Skeletal muscle cell (primary cell): ENCODE results near the gene ZNF536.

Experiments used
- DNase-seq: peaks from one replicate; pipeline ENCODE4 v3.0.0-alpha.2; 2010; ENCODE audit warnings: low read depth
- H3K4me3 ChIP-seq: 2 replicates; pipeline ENCODE4 v1.5.1; 2011; ENCODE audit warnings: low read depth, mild to moderate bottlenecking, control low read depth, low read length, moderate library complexity

ZNF536 gene

DNA sequence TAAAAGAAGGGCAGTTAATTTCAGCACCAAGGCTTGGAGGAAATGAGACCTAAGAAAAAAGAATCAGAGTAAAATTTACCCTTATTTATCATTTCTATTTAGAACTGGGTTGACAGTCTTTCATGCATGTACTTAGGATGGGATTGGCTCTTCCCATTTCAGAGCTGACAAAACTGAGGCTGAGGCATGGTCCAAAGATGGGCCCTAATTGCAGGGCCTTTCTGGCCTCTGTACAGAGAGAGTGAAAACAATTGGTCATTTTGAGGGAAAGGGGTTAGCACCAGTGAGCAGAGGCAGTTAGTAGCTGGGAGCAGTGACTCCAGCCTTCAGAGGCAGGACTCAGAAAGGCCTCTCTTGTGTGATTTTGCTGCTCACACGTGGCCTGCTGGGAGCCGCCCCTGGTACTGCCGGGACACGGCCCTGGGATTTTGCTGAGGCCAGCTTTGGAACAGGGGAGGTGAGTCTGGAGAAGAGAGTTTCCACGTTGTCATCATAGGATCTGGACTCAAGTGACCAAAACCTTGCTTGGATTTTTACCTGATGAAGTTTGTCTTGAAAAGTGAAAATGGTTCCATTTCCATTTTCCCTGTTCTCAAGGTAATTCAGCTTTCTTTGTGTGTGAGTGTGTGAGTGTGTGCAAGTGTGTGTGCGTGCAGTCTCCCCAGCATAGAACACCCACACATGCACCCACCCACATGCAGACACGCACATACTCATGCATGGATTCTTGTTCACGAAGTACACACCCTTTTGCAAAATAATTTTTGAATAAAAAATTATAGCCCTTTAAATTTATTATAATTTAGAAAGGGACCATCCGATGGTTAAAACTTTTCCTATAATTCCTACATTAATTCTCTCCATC, at the start of gene ZNF536:
TSS of gene ZNF536 (plus strand) at position 425 of the 865 bp plus-strand sequence. CDS start 71,179 bp downstream, outside the sequence.
- no peak within 1 kb of the TSS for H3K4me3 ChIP-seq
- DNase-seq, result no peak

GRCh38 chr19:30322641-30323320, 49.4 kb upstream of the ZNF536 start:
- no peak for DNase-seq
- no peak overlapping the region for H3K4me3 ChIP-seq

GRCh38 chr19:30323904-30324303, 48.3 kb upstream of the ZNF536 start:
- H3K4me3 ChIP-seq, result no peak overlapping the region
- DNase-seq, result no peak

GRCh38 chr19:30324982-30325381, 47.2 kb upstream of the ZNF536 start:
- no peak for DNase-seq
- no peak overlapping the region for H3K4me3 ChIP-seq

- no peak overlapping the region for H3K4me3 ChIP-seq
- no peak for DNase-seq
Observed at GRCh38 chr19:30325676-30326392, 46.4 kb upstream of the ZNF536 start.

GRCh38 chr19:30326393-30326710, 45.8 kb upstream of the ZNF536 start:
- no peak overlapping the region for H3K4me3 ChIP-seq
- no peak for DNase-seq

GRCh38 chr19:30327331-30327730, 44.9 kb upstream of the ZNF536 start:
- DNase-seq, result no peak
- H3K4me3 ChIP-seq, result no peak overlapping the region

- no peak overlapping the region for H3K4me3 ChIP-seq
- DNase-seq, result no peak
Observed at GRCh38 chr19:30328096-30328495, 44.1 kb upstream of the ZNF536 start.

DNA sequence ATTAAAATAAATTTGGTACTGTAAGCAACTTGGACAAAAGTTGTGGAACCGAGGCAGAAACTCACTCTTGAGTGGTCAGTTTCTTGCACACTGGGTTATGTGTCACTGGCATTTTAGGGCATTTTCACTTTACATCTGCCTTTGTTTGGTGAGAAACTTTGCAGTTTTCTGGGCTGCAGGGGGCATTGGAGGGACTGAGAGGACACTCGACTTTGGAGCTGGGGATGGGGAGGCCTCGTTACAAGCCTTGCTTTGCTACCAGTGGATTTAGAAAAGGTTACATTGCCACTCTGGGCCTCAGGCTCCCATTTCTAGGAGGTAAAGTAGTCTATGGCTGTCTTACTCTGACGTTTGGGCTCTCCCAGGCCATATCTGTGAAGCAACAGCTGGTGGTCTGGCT, 41.9 kb upstream of the ZNF536 start:
- DNase-seq, result no peak
- no peak overlapping the region for H3K4me3 ChIP-seq

GRCh38 chr19:30332445-30333234, 39.5 kb upstream of the ZNF536 start:
- no peak overlapping the region for H3K4me3 ChIP-seq
- DNase-seq, result no peak

DNA sequence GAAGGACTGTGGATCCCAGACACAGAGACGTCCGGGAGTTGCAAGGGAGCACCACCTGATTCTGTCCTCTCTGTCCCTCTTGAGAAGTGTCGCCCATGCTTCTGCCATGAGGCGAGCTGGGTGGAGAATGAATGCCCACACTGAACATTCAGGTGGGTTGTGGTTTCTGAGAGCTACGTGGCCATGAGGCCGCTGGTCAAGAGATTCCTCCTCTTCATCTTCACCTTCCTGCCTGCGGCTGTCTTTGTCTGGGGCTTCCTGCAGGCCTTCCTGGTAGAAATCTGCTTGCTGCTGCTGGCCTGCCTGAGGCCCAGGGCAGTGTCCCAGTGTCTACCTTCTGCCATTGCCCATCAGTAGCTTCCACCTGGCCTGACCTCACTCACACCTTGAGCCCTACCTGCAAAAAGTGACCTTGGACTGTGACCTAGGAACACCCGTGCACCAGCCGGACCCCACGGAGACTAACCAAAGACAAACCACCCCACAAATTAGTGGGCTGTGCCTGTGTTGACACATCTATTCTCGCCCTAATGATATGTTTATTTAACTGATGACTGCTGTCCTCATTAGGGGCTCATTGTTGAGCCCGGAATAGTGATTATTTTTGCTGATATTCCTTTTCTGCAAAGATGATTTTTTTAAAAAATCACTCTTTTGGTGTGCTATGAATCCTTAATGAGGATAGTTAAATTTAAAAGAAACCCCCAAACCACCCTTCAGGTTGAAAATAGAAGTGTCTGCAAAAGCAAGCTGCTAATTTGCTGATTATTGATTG, 38.7 kb upstream of the ZNF536 start:
- H3K4me3 ChIP-seq, result no peak overlapping the region
- no peak for DNase-seq

GRCh38 chr19:30334841-30335240, 37.3 kb upstream of the ZNF536 start:
- DNase-seq, result no peak
- no peak overlapping the region for H3K4me3 ChIP-seq

GRCh38 chr19:30335306-30335886, 36.8 kb upstream of the ZNF536 start:
- H3K4me3 ChIP-seq, result no peak overlapping the region
- no peak for DNase-seq

GRCh38 chr19:30336290-30336689, 35.9 kb upstream of the ZNF536 start:
- no peak for DNase-seq
- H3K4me3 ChIP-seq, result no peak overlapping the region

- no peak for DNase-seq
- no peak overlapping the region for H3K4me3 ChIP-seq
Observed at GRCh38 chr19:30338041-30338456, 34.1 kb upstream of the ZNF536 start.

DNA sequence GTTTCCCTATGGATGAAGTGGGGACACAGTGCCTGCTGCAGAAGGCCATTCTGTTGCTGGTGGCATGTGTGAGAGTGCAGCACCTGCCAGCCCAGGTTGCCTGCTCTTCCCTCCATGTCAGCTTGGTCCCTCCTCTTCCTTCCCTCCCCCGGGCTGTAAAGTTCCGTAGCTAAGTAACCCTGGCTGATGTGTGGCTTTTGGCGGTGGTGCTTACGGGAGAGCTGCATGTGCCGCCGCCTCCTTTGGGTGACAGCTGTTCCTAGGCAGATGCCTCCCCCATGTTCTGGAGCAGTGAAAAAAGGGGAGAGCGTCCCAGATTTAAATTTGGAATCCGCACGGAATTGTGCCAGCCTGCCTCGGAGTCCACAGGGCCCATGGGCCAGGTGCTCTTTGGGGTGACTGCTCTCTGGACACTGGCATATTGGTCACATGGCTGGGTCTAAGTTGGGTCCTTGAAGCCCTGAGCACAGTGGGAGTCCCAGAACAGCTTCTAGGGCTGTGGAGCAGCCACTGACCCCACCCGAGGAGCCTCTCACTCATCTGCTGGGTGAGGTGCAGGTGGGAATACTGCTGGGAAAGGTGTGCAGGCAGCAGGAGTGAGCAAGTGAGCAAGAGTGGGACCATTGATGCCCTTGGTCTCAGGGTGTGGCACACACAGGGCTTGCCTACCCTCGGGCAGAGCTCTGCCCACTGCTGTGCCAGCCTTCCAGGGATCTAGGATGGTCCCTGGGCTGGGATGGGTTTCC, 33.1 kb upstream of the ZNF536 start:
- no peak for DNase-seq
- H3K4me3 ChIP-seq, result no peak overlapping the region

DNA sequence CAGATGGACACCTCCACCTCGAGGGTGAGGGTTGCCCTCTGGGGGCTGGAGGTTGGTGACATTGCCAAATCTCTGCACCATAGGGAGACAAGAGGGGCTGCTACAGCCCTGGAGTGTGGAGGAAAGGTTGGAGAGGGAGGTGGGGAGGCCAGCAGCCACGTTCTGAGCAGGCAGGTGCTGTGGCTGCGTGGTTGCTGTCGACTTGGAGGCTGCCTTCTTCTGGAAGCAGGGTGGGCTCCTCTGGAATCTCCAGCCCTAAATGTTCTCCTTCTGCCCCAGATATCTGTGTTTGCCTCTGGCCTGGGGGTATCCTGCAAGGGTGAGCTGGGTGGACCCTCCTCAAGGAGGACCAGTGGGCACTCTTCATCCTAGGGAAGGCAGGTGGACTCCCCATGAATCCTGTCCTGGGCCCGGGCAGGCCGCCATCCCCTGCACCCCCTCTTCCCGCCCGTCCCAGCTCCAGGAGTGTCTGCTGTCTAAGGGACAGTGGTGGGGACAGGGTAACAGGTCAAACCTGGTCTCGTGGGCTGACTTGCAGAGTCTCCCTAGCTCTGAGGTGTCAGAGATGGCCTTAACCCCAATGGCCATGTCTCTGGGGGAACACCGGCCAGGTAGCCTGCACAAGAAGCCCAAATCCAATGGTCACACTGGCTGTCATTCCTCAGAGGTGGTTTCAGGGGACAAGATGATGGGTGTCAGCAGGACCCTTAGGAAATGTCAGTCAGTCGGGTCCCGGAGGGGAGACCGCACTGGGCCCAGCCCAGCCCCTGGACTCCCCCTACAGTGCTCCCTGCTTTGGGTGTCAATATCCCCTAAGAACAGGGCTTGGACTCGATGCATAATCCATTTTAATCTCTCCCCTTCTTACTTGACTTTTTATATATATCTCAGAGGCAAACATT, 32.3 kb upstream of the ZNF536 start:
- H3K4me3 ChIP-seq, result no peak overlapping the region
- no peak for DNase-seq
